ENCODE measurements around the gene KCNG4. TPM values are rescaled to one million over a fixed set of nuclear protein-coding genes. Genes with fewer than 3 reads are reported as not detected.

The KCNG4 gene
- total and polyA plus RNA-seq, 2 experiments from 2014 or later, result 0.07 TPM; not detected in 1

DNA sequence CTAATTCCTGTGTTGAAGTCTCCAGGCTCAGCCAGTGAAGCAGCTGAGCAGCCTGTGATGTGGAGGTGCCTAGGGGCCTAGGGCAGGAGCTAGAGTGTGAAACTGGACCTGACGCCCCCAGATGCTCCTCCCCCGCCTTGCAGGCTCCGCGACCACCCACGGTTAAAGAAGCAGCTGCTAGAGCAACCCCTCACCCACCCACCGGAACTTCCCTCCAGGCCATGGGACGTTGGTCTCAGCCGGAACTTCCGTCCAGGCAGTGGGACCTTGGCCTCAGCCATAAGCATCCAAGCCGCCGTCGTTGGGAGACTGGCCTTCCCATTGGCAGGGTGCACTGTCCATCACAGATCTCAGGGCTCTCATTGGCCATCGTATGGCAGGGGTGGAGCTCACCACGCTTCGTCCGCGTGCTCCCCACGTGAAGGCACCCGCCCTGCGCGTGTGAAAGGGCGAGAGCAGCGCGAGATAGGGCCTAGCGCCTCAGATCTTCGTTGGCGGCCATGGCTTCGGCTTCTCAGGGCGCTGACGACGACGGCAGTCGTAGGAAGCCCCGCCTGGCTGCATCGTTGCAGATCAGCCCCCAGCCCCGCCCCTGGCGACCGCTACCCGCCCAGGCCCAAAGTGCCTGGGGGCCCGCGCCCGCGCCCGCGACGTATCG is 49.0 kb downstream of the KCNG4 start, which contains the start of gene ADAD2:
ADAD2 (plus strand) TSS at position 427 of the 658 bp plus-strand sequence; CDS start at position 501, 74 bp downstream.
- ATAC-seq (peak; percentile 69), DNase-seq (ENCODE audit: low spot score) (peak; percentile 84)
- H3K4me2 ChIP-seq, result no peak within 1 kb of the TSS
- H2AFZ ChIP-seq, result peak within 1 kb of the TSS; percentile 88
- peaks cover 9% of the 10 kb centered on the region for H3K79me2 ChIP-seq (replicated peaks; ENCODE audit: insufficient read depth)
- H3K9me3 Mint-ChIP-seq, result no peaks in the 10 kb centered on the region
- no peak within 1 kb of the TSS for H3K27ac Mint-ChIP-seq
- H3K36me3 ChIP-seq (ENCODE audit: insufficient read depth), result no peaks in the 10 kb centered on the region
- H3K4me1 ChIP-seq (ENCODE audit: insufficient read depth), result 0 out of 2 replicates have a peak, but pooled peaks cover 3% of the 10 kb centered on the region
- H4K20me1 ChIP-seq (replicated peaks; ENCODE audit: insufficient read depth), result no peaks in the 10 kb centered on the region
- peaks cover 5% of the 10 kb centered on the region for H3K4me1 Mint-ChIP-seq
- H3K27me3 ChIP-seq (ENCODE audit: insufficient read depth), result no peaks in the 10 kb centered on the region
- H3K27me3 Mint-ChIP-seq (ENCODE audit: insufficient read depth, low read depth, poor library complexity), result peaks cover 9% of the 10 kb centered on the region
- H3K27ac ChIP-seq (ENCODE audit: low read depth), result no peak within 1 kb of the TSS
- no peak within 1 kb of the TSS for H3K4me3 Mint-ChIP-seq
- no peaks in the 10 kb centered on the region for H3F3A ChIP-seq (replicated peaks; ENCODE audit: low read depth)
- no peak for TF ChIP-seq EZH2phosphoT487 (IDR thresholded peaks at IDR 0.05; ENCODE audit: unreplicated experiment)
- TF ChIP-seq, protein P1, sequence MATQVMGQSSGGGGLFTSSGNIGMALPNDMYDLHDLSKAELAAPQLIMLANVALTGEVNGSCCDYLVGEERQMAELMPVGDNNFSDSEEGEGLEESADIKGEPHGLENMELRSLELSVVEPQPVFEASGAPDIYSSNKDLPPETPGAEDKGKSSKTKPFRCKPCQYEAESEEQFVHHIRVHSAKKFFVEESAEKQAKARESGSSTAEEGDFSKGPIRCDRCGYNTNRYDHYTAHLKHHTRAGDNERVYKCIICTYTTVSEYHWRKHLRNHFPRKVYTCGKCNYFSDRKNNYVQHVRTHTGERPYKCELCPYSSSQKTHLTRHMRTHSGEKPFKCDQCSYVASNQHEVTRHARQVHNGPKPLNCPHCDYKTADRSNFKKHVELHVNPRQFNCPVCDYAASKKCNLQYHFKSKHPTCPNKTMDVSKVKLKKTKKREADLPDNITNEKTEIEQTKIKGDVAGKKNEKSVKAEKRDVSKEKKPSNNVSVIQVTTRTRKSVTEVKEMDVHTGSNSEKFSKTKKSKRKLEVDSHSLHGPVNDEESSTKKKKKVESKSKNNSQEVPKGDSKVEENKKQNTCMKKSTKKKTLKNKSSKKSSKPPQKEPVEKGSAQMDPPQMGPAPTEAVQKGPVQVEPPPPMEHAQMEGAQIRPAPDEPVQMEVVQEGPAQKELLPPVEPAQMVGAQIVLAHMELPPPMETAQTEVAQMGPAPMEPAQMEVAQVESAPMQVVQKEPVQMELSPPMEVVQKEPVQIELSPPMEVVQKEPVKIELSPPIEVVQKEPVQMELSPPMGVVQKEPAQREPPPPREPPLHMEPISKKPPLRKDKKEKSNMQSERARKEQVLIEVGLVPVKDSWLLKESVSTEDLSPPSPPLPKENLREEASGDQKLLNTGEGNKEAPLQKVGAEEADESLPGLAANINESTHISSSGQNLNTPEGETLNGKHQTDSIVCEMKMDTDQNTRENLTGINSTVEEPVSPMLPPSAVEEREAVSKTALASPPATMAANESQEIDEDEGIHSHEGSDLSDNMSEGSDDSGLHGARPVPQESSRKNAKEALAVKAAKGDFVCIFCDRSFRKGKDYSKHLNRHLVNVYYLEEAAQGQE (IDR thresholded peaks at IDR 0.05; ENCODE audit: unreplicated experiment), result no peak
- no peaks in the 10 kb centered on the region; the same call in 2 of the 3 replicates for H3K36me3 Mint-ChIP-seq (ENCODE audit: low read depth)
- no peak within 1 kb of the TSS for H3K4me3 ChIP-seq
- H3K9me2 ChIP-seq (ENCODE audit: insufficient read depth), result no peaks in the 10 kb centered on the region

DNA sequence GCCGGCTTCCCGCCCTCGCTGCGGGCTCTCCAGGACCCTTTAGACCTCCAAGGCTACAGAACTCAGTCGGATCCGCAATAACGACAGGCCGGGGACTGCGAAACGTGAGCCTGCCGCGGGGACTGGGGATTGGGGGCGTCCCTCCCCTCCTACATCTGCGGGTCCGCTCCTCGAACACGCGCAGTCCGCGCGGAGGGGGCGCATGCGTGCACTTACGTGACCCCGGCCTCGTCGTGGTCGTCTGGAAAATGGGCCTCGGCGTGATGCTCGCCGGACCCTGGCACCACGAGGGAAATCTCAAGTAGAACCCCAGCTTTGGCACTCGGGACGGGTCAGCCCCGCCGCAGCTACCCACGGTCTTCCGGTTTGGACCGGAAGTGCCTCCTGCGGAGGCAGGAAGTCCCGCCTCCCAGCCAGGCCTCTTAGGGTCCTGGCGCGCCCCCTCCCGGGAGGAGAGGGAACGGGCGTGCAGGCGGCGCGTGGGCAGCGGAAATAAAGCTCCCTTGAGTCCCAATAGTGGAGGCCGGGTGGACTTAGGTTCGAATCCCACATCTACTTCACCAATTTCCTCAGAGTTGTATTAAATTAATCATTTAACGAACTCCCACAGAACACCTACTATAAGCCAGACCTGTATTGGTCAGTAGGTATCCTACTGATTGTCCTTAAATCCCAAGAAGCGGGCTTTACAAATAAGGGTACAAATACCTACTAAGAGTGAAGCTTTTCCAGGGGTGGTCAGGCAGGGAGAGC is 53.0 kb downstream of the KCNG4 start, which contains the start of gene TAF1C:
TAF1C (minus strand) TSS at position 373 of the 753 bp plus-strand sequence. CDS start 2,069 bp downstream, outside the sequence.
- H3K4me1 ChIP-seq (ENCODE audit: insufficient read depth), result 0 out of 2 replicates have a peak, but pooled peaks cover 6% of the 10 kb centered on the region
- 0 out of 2 replicates have a peak, but pooled peaks cover 4% of the 10 kb centered on the region for H4K20me1 ChIP-seq (replicated peaks; ENCODE audit: insufficient read depth)
- H2AFZ ChIP-seq, result peak within 1 kb of the TSS; percentile 96
- no peaks in the 10 kb centered on the region for H3K9me2 ChIP-seq (ENCODE audit: insufficient read depth)
- peak; percentile 84 for ATAC-seq
- H3K79me2 ChIP-seq (replicated peaks; ENCODE audit: insufficient read depth), result peaks cover 31% of the 10 kb centered on the region
- Mint-ChIP-seq H3K4me1 (peaks cover 7% of the 10 kb centered on the region; the same call in 2 of the 3 replicates), H3K9me3 (no peaks in the 10 kb centered on the region), H3K4me3 (peak within 1 kb of the TSS; percentile 97), H3K27me3 (ENCODE audit: insufficient read depth, low read depth, poor library complexity) (peaks cover 4% of the 10 kb centered on the region), H3K27ac (peak within 1 kb of the TSS; percentile 97), H3K36me3 (ENCODE audit: low read depth) (peaks cover 27% of the 10 kb centered on the region)
- peak within 1 kb of the TSS; percentile 93 for H3K4me2 ChIP-seq
- H3K4me3 ChIP-seq, result peak within 1 kb of the TSS; percentile 96
- no peaks in the 10 kb centered on the region for H3F3A ChIP-seq (replicated peaks; ENCODE audit: low read depth)
- H3K27me3 ChIP-seq (ENCODE audit: insufficient read depth), result no peaks in the 10 kb centered on the region
- H3K27ac ChIP-seq (ENCODE audit: low read depth), result peak within 1 kb of the TSS; percentile 39; the same call in 1 of the 2 replicates
- peak; percentile 97 for DNase-seq (ENCODE audit: low spot score)
- TF ChIP-seq, protein P2, sequence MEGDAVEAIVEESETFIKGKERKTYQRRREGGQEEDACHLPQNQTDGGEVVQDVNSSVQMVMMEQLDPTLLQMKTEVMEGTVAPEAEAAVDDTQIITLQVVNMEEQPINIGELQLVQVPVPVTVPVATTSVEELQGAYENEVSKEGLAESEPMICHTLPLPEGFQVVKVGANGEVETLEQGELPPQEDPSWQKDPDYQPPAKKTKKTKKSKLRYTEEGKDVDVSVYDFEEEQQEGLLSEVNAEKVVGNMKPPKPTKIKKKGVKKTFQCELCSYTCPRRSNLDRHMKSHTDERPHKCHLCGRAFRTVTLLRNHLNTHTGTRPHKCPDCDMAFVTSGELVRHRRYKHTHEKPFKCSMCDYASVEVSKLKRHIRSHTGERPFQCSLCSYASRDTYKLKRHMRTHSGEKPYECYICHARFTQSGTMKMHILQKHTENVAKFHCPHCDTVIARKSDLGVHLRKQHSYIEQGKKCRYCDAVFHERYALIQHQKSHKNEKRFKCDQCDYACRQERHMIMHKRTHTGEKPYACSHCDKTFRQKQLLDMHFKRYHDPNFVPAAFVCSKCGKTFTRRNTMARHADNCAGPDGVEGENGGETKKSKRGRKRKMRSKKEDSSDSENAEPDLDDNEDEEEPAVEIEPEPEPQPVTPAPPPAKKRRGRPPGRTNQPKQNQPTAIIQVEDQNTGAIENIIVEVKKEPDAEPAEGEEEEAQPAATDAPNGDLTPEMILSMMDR (conservative IDR thresholded peaks at IDR 0.05; ENCODE audit: low read depth in 2 of 2), result peak; percentile 83 to 94
- TF ChIP-seq STAT1 (IDR thresholded peaks at IDR 0.05; ENCODE audit: unreplicated experiment) (no peak), CREB1 (CRISPR knock-in tag; IDR thresholded peaks at IDR 0.05; ENCODE audit: low read depth) (peak; percentile 41; the same call in 1 of the 2 replicates), POLR2AphosphoS5 (IDR thresholded peaks at IDR 0.05; ENCODE audit: low read depth) (peak; percentile 76)
- TF ChIP-seq, protein P3, sequence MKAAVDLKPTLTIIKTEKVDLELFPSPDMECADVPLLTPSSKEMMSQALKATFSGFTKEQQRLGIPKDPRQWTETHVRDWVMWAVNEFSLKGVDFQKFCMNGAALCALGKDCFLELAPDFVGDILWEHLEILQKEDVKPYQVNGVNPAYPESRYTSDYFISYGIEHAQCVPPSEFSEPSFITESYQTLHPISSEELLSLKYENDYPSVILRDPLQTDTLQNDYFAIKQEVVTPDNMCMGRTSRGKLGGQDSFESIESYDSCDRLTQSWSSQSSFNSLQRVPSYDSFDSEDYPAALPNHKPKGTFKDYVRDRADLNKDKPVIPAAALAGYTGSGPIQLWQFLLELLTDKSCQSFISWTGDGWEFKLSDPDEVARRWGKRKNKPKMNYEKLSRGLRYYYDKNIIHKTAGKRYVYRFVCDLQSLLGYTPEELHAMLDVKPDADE (IDR thresholded peaks at IDR 0.05), result peak; percentile 65
- no peaks in the 10 kb centered on the region; the same call in 1 of the 2 replicates for H3K36me3 ChIP-seq (ENCODE audit: insufficient read depth)

Data from GM23338 (cell line).